Measurements from ENCODE around the gene NR4A1.

NR4A1 gene

GRCh38 chr12:52033446-52034140 lies 17.6 kb upstream of the NR4A1 start:
- peaks cover 13% of the 10 kb centered on the region for H3K4me1 ChIP-seq (ENCODE audit: control insufficient read depth, insufficient read depth, low read length)
- CTCF ChIA-PET = interaction anchor here (1.5 to 16.1 kb wide), 5 partner anchors 8 to 88 kb away, joined by 3 to 794 read pairs (median 20); partner anchors contain the start of genes ATG101 and SMIM41
- H3K36me3 ChIP-seq (ENCODE audit: control insufficient read depth in 2 of 2, insufficient read depth in 1 of 2, low read length in 2 of 2) = no peaks in the 10 kb centered on the region
- no peak overlapping the region for H3K4me3 ChIP-seq (ENCODE audit: low read depth, low read length)
- TF ChIP-seq GFI1B (tag by site-specific recombination; IDR thresholded peaks at IDR 0.05) (no peak), ZBTB11 (tag by site-specific recombination; conservative IDR thresholded peaks at IDR 0.05; ENCODE audit: low read depth) (peak; percentile 6; the same call in 1 of the 2 replicates), ZNF433 (tag by site-specific recombination; IDR thresholded peaks at IDR 0.05; ENCODE audit: low read depth) (no peak), ZNF335 (tag by site-specific recombination; conservative IDR thresholded peaks at IDR 0.05) (peak; percentile 39)
- POLR2A ChIA-PET = interaction anchor here (0.6 to 2.1 kb wide), 7 partner anchors 10 to 973 kb away, joined by 3 to 16 read pairs (median 4); partner anchors contain the start of genes ATG101, EIF4B, NR4A1 and TAMALIN
- no peaks in the 10 kb centered on the region for H3K9me3 ChIP-seq (ENCODE audit: control insufficient read depth, insufficient read depth, low read depth, low read length)
- H3K27ac ChIP-seq (ENCODE audit: extremely low read depth, low read depth, low read length) = no peak overlapping the region; the same call in 1 of the 2 replicates

GRCh38 chr12:52035190-52035589 lies 16.1 kb upstream of the NR4A1 start:
- POLR2A ChIA-PET = no interaction called here
- no peak overlapping the region for H3K27ac ChIP-seq (ENCODE audit: extremely low read depth, low read depth, low read length)
- TF ChIP-seq ZNF114 (tag by site-specific recombination; IDR thresholded peaks at IDR 0.05) (no peak), ZBTB8A (tag by site-specific recombination; IDR thresholded peaks at IDR 0.05) (no peak), ZBTB1 (tag by site-specific recombination; IDR thresholded peaks at IDR 0.05) (no peak), TSHZ1 (tag by site-specific recombination; IDR thresholded peaks at IDR 0.05; ENCODE audit: borderline replicate concordance) (no peak), ZNF157 (tag by site-specific recombination; IDR thresholded peaks at IDR 0.05) (no peak), YY1 (tag by site-specific recombination; IDR thresholded peaks at IDR 0.05) (no peak), ZBTB7A (tag by site-specific recombination; IDR thresholded peaks at IDR 0.05; ENCODE audit: low read depth) (no peak), ZNF426 (tag by site-specific recombination; IDR thresholded peaks at IDR 0.05) (no peak), ZNF302 (tag by site-specific recombination; IDR thresholded peaks at IDR 0.05; ENCODE audit: low read depth) (no peak), GFI1B (tag by site-specific recombination; IDR thresholded peaks at IDR 0.05) (no peak), YY2 (tag by site-specific recombination; IDR thresholded peaks at IDR 0.05) (no peak), PRDM1 (tag by site-specific recombination; IDR thresholded peaks at IDR 0.05) (no peak)
- H3K4me1 ChIP-seq (ENCODE audit: control insufficient read depth, insufficient read depth, low read length) = peaks cover 8% of the 10 kb centered on the region
- CTCF ChIA-PET = interaction anchor here (1.5 to 1.8 kb wide), 2 partner anchors 10 to 87 kb away, joined by 3 to 20 read pairs; no protein-coding TSS in a partner anchor
- H3K36me3 ChIP-seq (ENCODE audit: control insufficient read depth in 2 of 2, insufficient read depth in 1 of 2, low read length in 2 of 2) = no peaks in the 10 kb centered on the region
- no peak overlapping the region for H3K4me3 ChIP-seq (ENCODE audit: low read depth, low read length)
- no peaks in the 10 kb centered on the region for H3K9me3 ChIP-seq (ENCODE audit: control insufficient read depth, insufficient read depth, low read depth, low read length)
